Ovary (tissue), 3 donors: ENCODE measurements around the gene APBA2.

Source experiments
- POLR2A ChIP-seq: fragments of 450-650 bp; IDR thresholded peaks from one replicate; pipeline ENCODE4 v1.6.1; 2017; ENCODE audit warnings: antibody characterized with exemption, mild to moderate bottlenecking, moderate library complexity
- TF ChIP-seq, protein P1 (sequence below), 3 donors: fragments of 450-650 bp in 2 of 3; fragments of 200-600 bp in 1 of 3; IDR thresholded peaks; one replicate each; pipeline versions ENCODE4 v1.5.1 to v1.8.0; 2016 to 2022; ENCODE audit warnings: antibody characterized with exemption in 3 of 3, mild to moderate bottlenecking in 1 of 3
- donor health status: DM: no; HTN: no; CAD: no.

DNA sequence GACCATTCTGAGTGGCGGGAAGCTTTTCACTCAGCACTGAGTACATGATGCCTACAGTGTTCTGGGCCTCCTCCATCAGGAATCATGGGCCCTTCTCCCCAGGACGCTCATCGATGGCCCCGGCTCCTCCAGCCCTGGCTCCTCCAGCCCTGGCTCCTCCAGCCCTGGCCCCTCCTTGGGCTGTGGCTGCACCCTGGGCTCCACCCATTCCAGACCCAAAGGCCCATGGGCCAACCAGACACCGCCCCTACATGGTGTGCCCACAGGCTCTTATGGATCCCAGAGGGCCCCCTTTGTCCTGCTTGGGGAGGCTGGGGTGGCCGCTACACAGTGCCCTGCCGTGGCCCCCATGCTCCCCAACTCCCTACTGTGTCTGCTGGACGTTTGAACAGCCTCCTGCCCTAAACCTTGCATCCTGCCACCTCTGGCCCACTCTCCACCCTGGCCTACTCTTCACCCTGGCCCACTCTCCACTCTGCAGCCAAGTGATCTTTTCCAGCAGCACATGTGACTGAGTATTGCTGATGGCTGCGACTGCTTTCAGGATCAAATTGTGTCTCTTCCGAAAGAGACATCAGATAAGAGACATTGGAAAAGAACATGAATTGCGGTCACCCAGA lies 57.9 kb downstream of the APBA2 start:
- TF ChIP-seq, protein P1, sequence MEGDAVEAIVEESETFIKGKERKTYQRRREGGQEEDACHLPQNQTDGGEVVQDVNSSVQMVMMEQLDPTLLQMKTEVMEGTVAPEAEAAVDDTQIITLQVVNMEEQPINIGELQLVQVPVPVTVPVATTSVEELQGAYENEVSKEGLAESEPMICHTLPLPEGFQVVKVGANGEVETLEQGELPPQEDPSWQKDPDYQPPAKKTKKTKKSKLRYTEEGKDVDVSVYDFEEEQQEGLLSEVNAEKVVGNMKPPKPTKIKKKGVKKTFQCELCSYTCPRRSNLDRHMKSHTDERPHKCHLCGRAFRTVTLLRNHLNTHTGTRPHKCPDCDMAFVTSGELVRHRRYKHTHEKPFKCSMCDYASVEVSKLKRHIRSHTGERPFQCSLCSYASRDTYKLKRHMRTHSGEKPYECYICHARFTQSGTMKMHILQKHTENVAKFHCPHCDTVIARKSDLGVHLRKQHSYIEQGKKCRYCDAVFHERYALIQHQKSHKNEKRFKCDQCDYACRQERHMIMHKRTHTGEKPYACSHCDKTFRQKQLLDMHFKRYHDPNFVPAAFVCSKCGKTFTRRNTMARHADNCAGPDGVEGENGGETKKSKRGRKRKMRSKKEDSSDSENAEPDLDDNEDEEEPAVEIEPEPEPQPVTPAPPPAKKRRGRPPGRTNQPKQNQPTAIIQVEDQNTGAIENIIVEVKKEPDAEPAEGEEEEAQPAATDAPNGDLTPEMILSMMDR (IDR thresholded peaks at IDR 0.05) = no peak
- TF ChIP-seq POLR2A = no peak
